PC-9 (cell line): ENCODE measurements around the gene SH3PXD2A.

Experiments used
- EZH2 ChIP-seq: fragments of 200-600 bp; sonication (generic); IDR thresholded peaks from 2 replicates; pipeline ENCODE4 v1.8.0; 2017; ENCODE audit warnings: antibody characterized with exemption, low read depth
- TF ChIP-seq, protein P1 (sequence below): fragments of 200-600 bp; sonication (generic); conservative IDR thresholded peaks from 2 replicates; pipeline ENCODE4 v1.6.1; 2017; ENCODE audit warnings: mixed run types, antibody characterized with exemption, mild to moderate bottlenecking, moderate library complexity

- TF ChIP-seq, protein P1, sequence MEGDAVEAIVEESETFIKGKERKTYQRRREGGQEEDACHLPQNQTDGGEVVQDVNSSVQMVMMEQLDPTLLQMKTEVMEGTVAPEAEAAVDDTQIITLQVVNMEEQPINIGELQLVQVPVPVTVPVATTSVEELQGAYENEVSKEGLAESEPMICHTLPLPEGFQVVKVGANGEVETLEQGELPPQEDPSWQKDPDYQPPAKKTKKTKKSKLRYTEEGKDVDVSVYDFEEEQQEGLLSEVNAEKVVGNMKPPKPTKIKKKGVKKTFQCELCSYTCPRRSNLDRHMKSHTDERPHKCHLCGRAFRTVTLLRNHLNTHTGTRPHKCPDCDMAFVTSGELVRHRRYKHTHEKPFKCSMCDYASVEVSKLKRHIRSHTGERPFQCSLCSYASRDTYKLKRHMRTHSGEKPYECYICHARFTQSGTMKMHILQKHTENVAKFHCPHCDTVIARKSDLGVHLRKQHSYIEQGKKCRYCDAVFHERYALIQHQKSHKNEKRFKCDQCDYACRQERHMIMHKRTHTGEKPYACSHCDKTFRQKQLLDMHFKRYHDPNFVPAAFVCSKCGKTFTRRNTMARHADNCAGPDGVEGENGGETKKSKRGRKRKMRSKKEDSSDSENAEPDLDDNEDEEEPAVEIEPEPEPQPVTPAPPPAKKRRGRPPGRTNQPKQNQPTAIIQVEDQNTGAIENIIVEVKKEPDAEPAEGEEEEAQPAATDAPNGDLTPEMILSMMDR = no peak
- no peak for TF ChIP-seq EZH2
Measured at GRCh38 chr10:103556383-103557007, 298.9 kb downstream of the SH3PXD2A start.
